Nephron progenitor cell (in vitro differentiated cells): ENCODE results near the gene ERC1.
A peak's percentile ranks its signal among the peaks of the same experiment; 100 is the strongest.

Experiments used
- DNase-seq: peaks from one replicate; pipeline ENCODE4 v3.0.0; 2021
- H3K27ac Mint-ChIP-seq: 2 replicates; pipeline ENCODE4 v1.8.0; 2021; ENCODE audit warnings: mild to moderate bottlenecking, moderate library complexity, mixed read lengths
- H3K27me3 Mint-ChIP-seq: 2 replicates; pipeline ENCODE4 v1.8.0; 2021; ENCODE audit warnings: mild to moderate bottlenecking, low read depth, mixed read lengths; ENCODE audit not compliant: poor library complexity
- H3K36me3 Mint-ChIP-seq: 2 replicates; pipeline ENCODE4 v1.8.0; 2021; ENCODE audit warnings: low read depth, mixed read lengths
- H3K4me1 Mint-ChIP-seq: 2 replicates; pipeline ENCODE4 v1.8.0; 2021; ENCODE audit warnings: mixed read lengths
- H3K4me3 Mint-ChIP-seq: 2 replicates; pipeline ENCODE4 v1.8.0; 2021; ENCODE audit warnings: mild to moderate bottlenecking, moderate library complexity, mixed read lengths
- H3K9me3 Mint-ChIP-seq: 2 replicates; pipeline ENCODE4 v1.8.0; 2021; ENCODE audit warnings: mild to moderate bottlenecking, moderate library complexity, mixed read lengths
- CTCF ChIP-seq: fragments of 200-600 bp; sonication (generic); IDR thresholded peaks from 2 replicates; pipeline ENCODE4 v1.5.0; 2021; ENCODE audit warnings: antibody characterized with exemption

Gene ERC1

GRCh38 chr12:1507308-1507707, 516.3 kb downstream of the ERC1 start:
- H3K9me3 Mint-ChIP-seq, result no peaks in the 10 kb centered on the region
- peaks cover 75% of the 10 kb centered on the region for H3K4me1 Mint-ChIP-seq
- no peak for TF ChIP-seq CTCF
- DNase-seq, result no peak
- H3K4me3 Mint-ChIP-seq, result no peak overlapping the region
- no peaks in the 10 kb centered on the region for H3K36me3 Mint-ChIP-seq
- no peak overlapping the region for H3K27ac Mint-ChIP-seq
- H3K27me3 Mint-ChIP-seq, result peaks cover 6% of the 10 kb centered on the region

GRCh38 chr12:1509413-1510052, 518.5 kb downstream of the ERC1 start:
- Mint-ChIP-seq H3K4me3 (peak overlapping the region; percentile 56), H3K36me3 (peaks cover 8% of the 10 kb centered on the region), H3K9me3 (peaks cover 10% of the 10 kb centered on the region), H3K27me3 (peaks cover 10% of the 10 kb centered on the region), H3K4me1 (peaks cover 55% of the 10 kb centered on the region), H3K27ac (peak overlapping the region; percentile 96)
- DNase-seq, result peak; percentile 36
- no peak for TF ChIP-seq CTCF

DNA sequence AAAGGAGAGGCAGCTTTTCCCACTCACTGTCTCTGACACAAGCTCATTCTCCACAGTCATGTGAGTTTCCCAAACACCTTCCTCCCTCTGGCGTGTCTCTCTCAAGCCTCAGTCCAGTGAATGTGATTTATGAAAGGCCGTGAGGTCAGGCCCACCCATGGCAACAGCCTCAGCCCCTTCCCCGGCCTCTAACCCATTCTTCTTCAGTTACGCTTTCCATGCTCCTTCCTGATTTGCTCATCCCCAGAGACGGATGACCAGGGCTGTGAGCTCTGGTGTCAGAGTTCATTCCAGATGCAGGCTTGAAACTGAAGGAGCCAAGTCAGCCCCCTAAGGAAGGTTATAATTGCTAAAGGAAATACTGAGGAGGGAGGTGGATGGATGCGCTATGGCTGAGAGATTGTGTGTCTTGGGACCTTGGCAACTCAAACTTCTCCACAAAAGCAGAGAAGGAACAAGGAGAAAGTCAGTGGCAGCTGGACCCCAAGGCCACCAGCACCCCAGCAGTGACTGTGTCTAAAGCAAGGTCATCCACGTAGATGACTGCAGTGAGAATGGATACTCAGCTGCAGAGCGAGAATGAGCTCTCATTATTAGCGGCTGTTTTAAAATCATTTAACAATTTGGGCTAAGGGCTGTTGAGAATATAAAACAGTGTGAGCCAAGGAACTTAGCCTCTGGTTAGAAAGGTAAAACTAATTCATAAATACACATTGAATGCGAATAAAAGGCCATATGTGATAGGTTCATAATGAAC, 519.2 kb downstream of the ERC1 start:
- peaks cover 10% of the 10 kb centered on the region for H3K27me3 Mint-ChIP-seq
- TF ChIP-seq CTCF, result no peak
- peaks cover 48% of the 10 kb centered on the region for H3K4me1 Mint-ChIP-seq
- peaks cover 15% of the 10 kb centered on the region for H3K36me3 Mint-ChIP-seq
- peaks cover 17% of the 10 kb centered on the region for H3K9me3 Mint-ChIP-seq
- H3K27ac Mint-ChIP-seq, result peak overlapping the region; percentile 96
- H3K4me3 Mint-ChIP-seq, result peak overlapping the region; percentile 6
- peak; percentile 65 for DNase-seq

GRCh38 chr12:1515010-1515409, 524.0 kb downstream of the ERC1 start:
- TF ChIP-seq CTCF, result no peak
- no peak for DNase-seq
- H3K4me1 Mint-ChIP-seq, result peaks cover 44% of the 10 kb centered on the region
- no peak overlapping the region for H3K4me3 Mint-ChIP-seq
- H3K27me3 Mint-ChIP-seq, result peaks cover 23% of the 10 kb centered on the region
- H3K36me3 Mint-ChIP-seq, result peaks cover 26% of the 10 kb centered on the region
- no peak overlapping the region for H3K27ac Mint-ChIP-seq
- H3K9me3 Mint-ChIP-seq, result peaks cover 33% of the 10 kb centered on the region

DNA sequence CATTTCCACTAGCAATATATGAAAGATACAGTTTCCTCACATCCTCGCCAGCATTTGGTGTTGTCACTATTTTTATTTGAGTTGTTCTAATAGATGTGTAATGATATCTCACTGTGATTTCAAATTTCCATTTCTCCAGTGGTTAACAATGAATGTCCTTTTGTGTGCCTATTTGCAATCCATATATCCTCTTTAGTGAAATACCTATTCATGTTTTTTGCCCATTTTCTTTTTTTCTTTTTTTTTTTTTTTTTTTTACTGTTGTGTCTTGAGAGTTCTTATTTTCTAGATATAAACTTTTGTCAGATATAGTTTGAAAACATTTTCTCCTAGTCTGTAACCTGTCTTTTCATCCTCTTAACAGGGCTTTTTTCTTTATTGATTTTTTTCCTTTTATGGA, 524.4 kb downstream of the ERC1 start:
- H3K9me3 Mint-ChIP-seq, result peaks cover 33% of the 10 kb centered on the region
- H3K4me1 Mint-ChIP-seq, result peaks cover 40% of the 10 kb centered on the region
- TF ChIP-seq CTCF, result no peak
- DNase-seq, result no peak
- H3K27ac Mint-ChIP-seq, result no peak overlapping the region
- peaks cover 26% of the 10 kb centered on the region for H3K36me3 Mint-ChIP-seq
- H3K27me3 Mint-ChIP-seq, result peaks cover 23% of the 10 kb centered on the region
- no peak overlapping the region for H3K4me3 Mint-ChIP-seq
